Esophagus squamous epithelium (tissue), 5 donors: Measurements from ENCODE around the gene ZMYND11. TPM values are rescaled to one million over a fixed set of nuclear protein-coding genes. Genes with fewer than 3 reads are reported as not detected.

Source experiments
- DNase-seq: peaks from one replicate; lab custom pipeline; 2025; lab: John Stamatoyannopoulos, UW
- H3K27ac ChIP-seq, 4 donors: fragments of 200-600 bp; sonication (generic); one replicate each; pipeline ENCODE4 v1.5.1; 2016 to 2019; ENCODE audit warnings: mild to moderate bottlenecking in 1 of 4
- H3K27me3 ChIP-seq, 4 donors: fragments of 200-600 bp; sonication (generic); 1 replicate in 3 of 4; 2 replicates in 1 of 4; pipeline versions ENCODE4 v1.5.1 to v1.6.0; 2017 to 2021; ENCODE audit warnings: antibody characterized with exemption in 1 of 4
- H3K36me3 ChIP-seq, 3 donors: fragments of 200-600 bp; sonication (generic); one replicate each; pipeline ENCODE4 v1.5.1; 2016 to 2019
- H3K4me1 ChIP-seq, 3 donors: fragments of 200-600 bp; sonication (generic); one replicate each; pipeline ENCODE4 v1.5.1; 2017 to 2019
- H3K4me3 ChIP-seq, 4 donors: fragments of 200-600 bp; sonication (generic); 1 replicate in 3 of 4; 2 replicates in 1 of 4; pipeline ENCODE4 v1.5.1; 2016 to 2019; ENCODE audit warnings: mild to moderate bottlenecking in 2 of 4, moderate library complexity in 1 of 4
- H3K9me3 ChIP-seq, 3 donors: fragments of 200-600 bp; sonication (generic); one replicate each; pipeline ENCODE4 v1.5.1; 2016 to 2019
- CTCF ChIP-seq, 6 experiments: fragments of 450-650 bp in 4 of 6; fragments of 200-600 bp in 2 of 6; sonication (generic) in 2 of 6; IDR thresholded peaks; one replicate each; pipeline ENCODE4 v1.5.1; 2016 to 2019; ENCODE audit warnings: antibody characterized with exemption in 6 of 6, mild to moderate bottlenecking in 4 of 6, moderate library complexity in 4 of 6
- POLR2A ChIP-seq, 4 donors: fragments of 450-650 bp; IDR thresholded peaks; one replicate each; pipeline ENCODE4 v1.6.1; 2017; ENCODE audit warnings: antibody characterized with exemption in 4 of 4, mild to moderate bottlenecking in 4 of 4, moderate library complexity in 3 of 4
- WGBS, 2 donors: methylation state at CpG; one replicate each; pipeline ENCODE4 v1.1.5; 2018; 5-methylcytosine and 5-hydroxymethylcytosine counted together
- intact Hi-C: fragments of 100-400 bp; cut with DNase I; formaldehyde crosslinking; loops from one replicate; pipeline ENCODE4 v1.15.0; 2022
- total RNA-seq, 4 donors: library from RNA; depleted of rRNA; stranded (reverse); fragments of >200 nt; gene quantifications; one replicate each; pipeline ENCODE4 v1.1.0, GENCODE V29; 2016
- donor health status: DM: yes; HTN: yes; CAD: no.

The ZMYND11 gene
- total RNA-seq, 4 donors from 2014 or later: 22.9 to 67.9 (median 32.2) TPM

- H3K27me3 ChIP-seq: peaks cover 0 to 9% (median 0%) of the 10 kb centered on the region in 4 donors
- peaks cover 0 to 10% (median 8%) of the 10 kb centered on the region in 3 donors for H3K9me3 ChIP-seq
- WGBS, 2 donors: 82 to 86% methylated on average over 1 of the region's 1 CpG
- H3K4me3 ChIP-seq: no peak overlapping the region
- no peak overlapping the region for H3K27ac ChIP-seq
- TF ChIP-seq CTCF (IDR thresholded peaks at IDR 0.05) (no peak), POLR2A (IDR thresholded peaks at IDR 0.05) (no peak)
- peaks cover 0 to 18% (median 4%) of the 10 kb centered on the region in 3 donors for H3K4me1 ChIP-seq
- intact Hi-C loops: no loop called here
- H3K36me3 ChIP-seq: no peaks in the 10 kb centered on the region
- DNase-seq: no peak
Measured at GRCh38 chr10:90161-90560, 45.1 kb upstream of the ZMYND11 start.

- peaks cover 0 to 18% (median 4%) of the 10 kb centered on the region in 3 donors for H3K4me1 ChIP-seq
- H3K4me3 ChIP-seq: no peak overlapping the region
- no peak overlapping the region for H3K27ac ChIP-seq
- WGBS, 2 donors: 84 to 89% methylated on average over 3 to 8 of the region's 8 CpGs
- intact Hi-C loops: no loop called here
- H3K27me3 ChIP-seq: peaks cover 0 to 4% (median 0%) of the 10 kb centered on the region in 4 donors
- H3K36me3 ChIP-seq: no peaks in the 10 kb centered on the region
- DNase-seq: no peak
- no peak for TF ChIP-seq CTCF (IDR thresholded peaks at IDR 0.05)
- TF ChIP-seq POLR2A (IDR thresholded peaks at IDR 0.05): no peak
- peaks cover 0 to 21% (median 15%) of the 10 kb centered on the region in 3 donors for H3K9me3 ChIP-seq
Measured at GRCh38 chr10:91313-91712, 43.9 kb upstream of the ZMYND11 start.

- H3K4me3 ChIP-seq: no peak overlapping the region
- 20 to 25% methylated on average over 1 of the region's 4 CpGs for WGBS, 2 donors
- DNase-seq: no peak
- TF ChIP-seq POLR2A (IDR thresholded peaks at IDR 0.05) (no peak), CTCF (IDR thresholded peaks at IDR 0.05) (no peak)
- no peaks in the 10 kb centered on the region for H3K27me3 ChIP-seq
- peaks cover 0 to 18% (median 4%) of the 10 kb centered on the region in 3 donors for H3K4me1 ChIP-seq
- peaks cover 0 to 24% (median 19%) of the 10 kb centered on the region in 3 donors for H3K9me3 ChIP-seq
- intact Hi-C loops: no loop called here
- H3K27ac ChIP-seq: no peak overlapping the region
- no peaks in the 10 kb centered on the region for H3K36me3 ChIP-seq
Measured at GRCh38 chr10:92153-92552, 43.1 kb upstream of the ZMYND11 start.

GRCh38 chr10:92846-93245 is 42.4 kb upstream of the ZMYND11 start:
- WGBS, 2 donors: 35 to 83% methylated on average over 2 of the region's 2 CpGs
- DNase-seq: no peak
- Histone ChIP-seq H3K4me3 (no peak overlapping the region), H3K36me3 (no peaks in the 10 kb centered on the region), H3K9me3 (peaks cover 0 to 24% (median 19%) of the 10 kb centered on the region in 3 donors), H3K27me3 (no peaks in the 10 kb centered on the region), H3K4me1 (peaks cover 0 to 18% (median 4%) of the 10 kb centered on the region in 3 donors), H3K27ac (no peak overlapping the region)
- TF ChIP-seq CTCF (IDR thresholded peaks at IDR 0.05): no peak
- TF ChIP-seq POLR2A (IDR thresholded peaks at IDR 0.05): no peak
- intact Hi-C loops: no loop called here

GRCh38 chr10:94613-95012 is 40.6 kb upstream of the ZMYND11 start:
- Histone ChIP-seq H3K9me3 (peaks cover 0 to 24% (median 19%) of the 10 kb centered on the region in 3 donors), H3K4me3 (no peak overlapping the region), H3K27me3 (no peaks in the 10 kb centered on the region), H3K36me3 (no peaks in the 10 kb centered on the region), H3K4me1 (peaks cover 0 to 18% (median 4%) of the 10 kb centered on the region in 3 donors), H3K27ac (no peak overlapping the region)
- no peak for DNase-seq
- TF ChIP-seq POLR2A (IDR thresholded peaks at IDR 0.05) (no peak), CTCF (IDR thresholded peaks at IDR 0.05) (no peak)
- intact Hi-C loops: no loop called here
- 29 to 36% methylated on average over 1 of the region's 1 CpG for WGBS, 2 donors
